Activated B cell treated with CpG ODN at 0.5 μM for 24 hours (primary cell): Measurements from ENCODE around the gene DLGAP4. TPM values are rescaled to one million over a fixed set of nuclear protein-coding genes. Genes with fewer than 3 reads are reported as not detected.

Experiments used
- ATAC-seq: fragments of 200-7000 bp; cut with Tn5 transposase; one replicate; pipeline ENCODE4 v1.10.0; 2021; ENCODE audit warnings: low read depth, mild to moderate bottlenecking, moderate library complexity
- CTCF ChIA-PET: fragments of 350-600 bp; sonication (Branson Sonifier 250); formaldehyde crosslinking; loops from one replicate; lab custom pipeline; 2021; ENCODE audit warnings: antibody characterized with exemption; lab: Charles Lee
- POLR2A ChIA-PET: fragments of 350-600 bp; sonication (Branson Sonifier 250); formaldehyde crosslinking; loops from one replicate; lab custom pipeline; 2021; ENCODE audit warnings: antibody characterized with exemption; lab: Charles Lee
- DNase-seq: peaks from one replicate; pipeline ENCODE4 v3.0.0; 2022
- H3K27ac Mint-ChIP-seq: one replicate; pipeline ENCODE4 v1.8.0; 2020; ENCODE audit warnings: mixed read lengths
- H3K27me3 Mint-ChIP-seq: one replicate; pipeline ENCODE4 v1.8.0; 2021; ENCODE audit warnings: mixed read lengths
- H3K36me3 Mint-ChIP-seq: one replicate; pipeline ENCODE4 v1.8.0; 2021; ENCODE audit warnings: low read depth, mixed read lengths
- H3K4me1 Mint-ChIP-seq: one replicate; pipeline ENCODE4 v1.8.0; 2021; ENCODE audit warnings: mixed read lengths
- H3K4me3 Mint-ChIP-seq: one replicate; pipeline ENCODE4 v1.8.0; 2020; ENCODE audit warnings: mild to moderate bottlenecking, mixed read lengths
- H3K9me3 Mint-ChIP-seq: one replicate; pipeline ENCODE4 v1.8.0; 2020; ENCODE audit warnings: mixed read lengths
- intact Hi-C: fragments of 100-400 bp; cut with micrococcal nuclease; formaldehyde crosslinking; loops from one replicate; pipeline ENCODE4 v1.15.1; 2024
- total RNA-seq: library from RNA; stranded (reverse); gene quantifications from 2 replicates; pipeline ENCODE4 v1.2.3, GENCODE V29; 2022
- TF ChIP-seq, protein P1 (sequence below): fragments of 200-600 bp; IDR thresholded peaks from one replicate; pipeline ENCODE4 v1.8.0; 2022; ENCODE audit warnings: antibody characterized with exemption, mild to moderate bottlenecking

DLGAP4 gene
- total RNA-seq, 1 donor from 2014 or later = 38.7 TPM

DNA sequence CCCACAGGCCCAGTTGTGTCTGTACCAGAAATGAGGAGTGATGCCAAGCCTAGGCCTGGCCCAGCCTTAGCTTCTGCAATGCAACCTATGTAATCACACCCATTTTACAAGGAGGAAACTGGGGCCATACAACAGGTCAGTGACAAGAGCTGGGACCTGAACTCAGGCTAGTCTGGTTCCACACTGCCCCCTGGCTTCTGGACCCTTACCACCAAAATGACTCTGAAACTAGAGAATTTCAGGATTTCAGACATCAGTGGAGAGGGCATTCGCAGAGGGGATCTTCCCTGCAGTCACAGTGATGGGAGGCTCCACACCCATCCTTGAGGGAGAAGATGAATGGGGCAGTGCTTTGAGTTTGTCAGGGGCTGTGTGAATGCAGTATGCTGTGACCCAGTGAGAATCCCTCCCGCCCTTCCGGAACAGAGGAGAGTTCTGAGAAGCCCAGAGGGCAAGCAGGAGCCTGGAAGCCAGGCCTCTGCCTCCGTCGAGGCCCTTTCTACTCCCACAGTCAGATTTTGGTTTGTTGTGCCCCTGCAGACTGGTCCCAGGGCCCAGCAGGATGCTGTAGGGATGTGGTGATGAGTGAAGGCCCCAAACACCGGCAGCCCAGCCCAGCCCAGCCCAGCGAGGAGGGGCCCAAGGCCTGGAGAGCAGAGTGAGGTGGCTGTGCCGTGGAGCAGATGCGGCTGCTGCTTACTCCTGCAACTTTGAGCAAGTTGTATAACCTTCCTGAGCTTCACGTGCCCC, 187.1 kb downstream of the DLGAP4 start:
- Mint-ChIP-seq H3K9me3 (no peaks in the 10 kb centered on the region), H3K4me3 (no peak overlapping the region), H3K27me3 (no peaks in the 10 kb centered on the region), H3K36me3 (peaks cover 33% of the 10 kb centered on the region), H3K4me1 (peaks cover 32% of the 10 kb centered on the region), H3K27ac (no peak overlapping the region)
- TF ChIP-seq, protein P1, sequence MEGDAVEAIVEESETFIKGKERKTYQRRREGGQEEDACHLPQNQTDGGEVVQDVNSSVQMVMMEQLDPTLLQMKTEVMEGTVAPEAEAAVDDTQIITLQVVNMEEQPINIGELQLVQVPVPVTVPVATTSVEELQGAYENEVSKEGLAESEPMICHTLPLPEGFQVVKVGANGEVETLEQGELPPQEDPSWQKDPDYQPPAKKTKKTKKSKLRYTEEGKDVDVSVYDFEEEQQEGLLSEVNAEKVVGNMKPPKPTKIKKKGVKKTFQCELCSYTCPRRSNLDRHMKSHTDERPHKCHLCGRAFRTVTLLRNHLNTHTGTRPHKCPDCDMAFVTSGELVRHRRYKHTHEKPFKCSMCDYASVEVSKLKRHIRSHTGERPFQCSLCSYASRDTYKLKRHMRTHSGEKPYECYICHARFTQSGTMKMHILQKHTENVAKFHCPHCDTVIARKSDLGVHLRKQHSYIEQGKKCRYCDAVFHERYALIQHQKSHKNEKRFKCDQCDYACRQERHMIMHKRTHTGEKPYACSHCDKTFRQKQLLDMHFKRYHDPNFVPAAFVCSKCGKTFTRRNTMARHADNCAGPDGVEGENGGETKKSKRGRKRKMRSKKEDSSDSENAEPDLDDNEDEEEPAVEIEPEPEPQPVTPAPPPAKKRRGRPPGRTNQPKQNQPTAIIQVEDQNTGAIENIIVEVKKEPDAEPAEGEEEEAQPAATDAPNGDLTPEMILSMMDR = no peak
- POLR2A ChIA-PET = interaction anchor here (0.5 to 1.1 kb wide), 2 partner anchors 111 to 516 kb away, joined by 5 to 10 read pairs; no protein-coding TSS in a partner anchor
- intact Hi-C loops = loop anchor here (2.0 kb wide), 1 partner anchor 290 kb away; no protein-coding TSS in a partner anchor
- CTCF ChIA-PET = interaction anchor here (1.0 to 1.7 kb wide), 3 partner anchors 54 to 291 kb away, joined by 3 to 7 read pairs (median 3); no protein-coding TSS in a partner anchor
- no peak for ATAC-seq
- DNase-seq = no peak

DNA sequence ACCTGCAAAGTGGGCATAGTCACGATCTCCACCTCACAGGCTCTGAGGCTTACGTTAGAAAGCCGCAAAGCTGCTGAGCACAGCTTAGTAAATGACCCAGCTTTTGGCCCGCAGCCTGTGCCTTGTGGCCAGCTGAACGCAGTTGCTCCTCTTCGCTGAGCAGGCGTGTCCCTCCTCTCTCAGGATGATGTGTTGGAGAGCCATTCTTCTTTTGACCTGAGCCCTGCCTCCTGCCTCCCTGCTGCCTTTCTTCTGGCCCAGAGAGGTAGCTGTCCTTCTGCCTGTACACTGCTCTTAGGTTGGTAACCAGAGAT, 187.6 kb downstream of the DLGAP4 start:
- POLR2A ChIA-PET = interaction anchor here (1.1 kb wide), 1 partner anchor 111 kb away, joined by 10 read pairs; no protein-coding TSS in a partner anchor
- H3K4me1 Mint-ChIP-seq = peaks cover 32% of the 10 kb centered on the region
- no peaks in the 10 kb centered on the region for H3K9me3 Mint-ChIP-seq
- ATAC-seq (no peak), DNase-seq (no peak)
- CTCF ChIA-PET = no interaction called here
- intact Hi-C loops = loop anchor here (2.0 kb wide), 1 partner anchor 291 kb away; no protein-coding TSS in a partner anchor
- no peaks in the 10 kb centered on the region for H3K27me3 Mint-ChIP-seq
- peaks cover 38% of the 10 kb centered on the region for H3K36me3 Mint-ChIP-seq
- TF ChIP-seq, protein P1 = no peak
- H3K4me3 Mint-ChIP-seq = no peak overlapping the region
- H3K27ac Mint-ChIP-seq = no peak overlapping the region

GRCh38 chr20:36496707-36497669, 190.8 kb downstream of the DLGAP4 start:
- Mint-ChIP-seq H3K4me1 (peaks cover 16% of the 10 kb centered on the region), H3K27ac (no peak overlapping the region), H3K9me3 (no peaks in the 10 kb centered on the region), H3K27me3 (no peaks in the 10 kb centered on the region), H3K36me3 (peaks cover 63% of the 10 kb centered on the region), H3K4me3 (no peak overlapping the region)
- no peak for ATAC-seq
- POLR2A ChIA-PET = interaction anchor here (1.0 kb wide), 1 partner anchor 108 kb away, joined by 4 read pairs; the partner anchor contains the start of gene RAB5IF
- TF ChIP-seq, protein P1 = no peak
- CTCF ChIA-PET = no interaction called here
- no peak for DNase-seq
- intact Hi-C loops = no loop called here

GRCh38 chr20:36497856-36498255, 191.7 kb downstream of the DLGAP4 start:
- CTCF ChIA-PET = no interaction called here
- H3K36me3 Mint-ChIP-seq = peaks cover 68% of the 10 kb centered on the region
- H3K4me3 Mint-ChIP-seq = no peak overlapping the region
- DNase-seq (no peak), ATAC-seq (no peak)
- intact Hi-C loops = no loop called here
- no peak overlapping the region for H3K27ac Mint-ChIP-seq
- TF ChIP-seq, protein P1 = no peak
- no peaks in the 10 kb centered on the region for H3K9me3 Mint-ChIP-seq
- H3K27me3 Mint-ChIP-seq = no peaks in the 10 kb centered on the region
- H3K4me1 Mint-ChIP-seq = peaks cover 7% of the 10 kb centered on the region
- POLR2A ChIA-PET = no interaction called here
